ENCODE results near the gene MAP3K20. TPM values are rescaled to one million over a fixed set of nuclear protein-coding genes. Genes with fewer than 3 reads are reported as not detected.

MAP3K20 gene
- total and polyA plus RNA-seq, 10 of the 15 experiments (the other 5 are each of a cell fraction or from before 2014, with no cell fraction given): 0.04 to 5.6 (median 2.3) TPM

GRCh38 chr2:173104156-173104555, 28.5 kb downstream of the MAP3K20 start:
- FAIRE-seq (no peak), ATAC-seq (no peak), DNase-seq (ENCODE audit: low read depth, low spot score) (no peak)
- Histone ChIP-seq H3K27ac (ENCODE audit: control insufficient read depth, insufficient read depth) (no peak overlapping the region), H3K9ac (ENCODE audit: control insufficient read depth, insufficient read depth, low read length) (no peak overlapping the region), H3K4me1 (ENCODE audit: control insufficient read depth, insufficient read depth, low read length) (peaks cover 10% of the 10 kb centered on the region; the same call in 1 of the 2 replicates), H3K9me3 (replicated peaks; ENCODE audit: control insufficient read depth, insufficient read depth, low read length) (no peaks in the 10 kb centered on the region), H4K20me1 (ENCODE audit: control insufficient read depth, insufficient read depth) (no peaks in the 10 kb centered on the region), H3K27me3 (replicated peaks in 1 of 2; ENCODE audit: control insufficient read depth in 2 of 2, insufficient read depth in 2 of 2, low read length in 1 of 2) (no peaks in the 10 kb centered on the region), H3K79me2 (ENCODE audit: control insufficient read depth, insufficient read depth, low read length) (no peaks in the 10 kb centered on the region), H3K36me3 (ENCODE audit: control insufficient read depth in 2 of 2, insufficient read depth in 2 of 2, low read length in 1 of 2) (no peaks in the 10 kb centered on the region), H3K4me3 (no peak overlapping the region), H2AFZ (ENCODE audit: control insufficient read depth, low read depth, low read length) (no peak overlapping the region), H3K4me2 (ENCODE audit: control insufficient read depth, insufficient read depth) (no peak overlapping the region)
- intact Hi-C loops (cut with micrococcal nuclease; ENCODE audit: unreplicated experiment): no loop called here
- in situ Hi-C loops (cut with MboI): no loop called here
- ChIA-PET SMC1A (ENCODE audit: uncharacterized antibody, unreplicated experiment) (no interaction called here), POLR2A (no interaction called here), RAD21 (ENCODE audit: unreplicated experiment) (interaction anchor here (0.6 kb wide), 1 partner anchor 21 kb away, joined by 3 read pairs; no protein-coding TSS in a partner anchor), CTCF (no interaction called here)
- WGBS (ENCODE audit: insufficient coverage, insufficient replicate concordance, low lambda C conversion rate, missing lambda C conversion rate): 95% methylated on average over 1 of the region's 1 CpG
- TF ChIP-seq MYB (IDR thresholded peaks at IDR 0.05; ENCODE audit: borderline replicate concordance, low read depth, low read length) (no peak), ZBTB11 (CRISPR knock-in tag; IDR thresholded peaks at IDR 0.05) (no peak), FOXK2 (IDR thresholded peaks at IDR 0.05) (no peak), E2F8 (IDR thresholded peaks at IDR 0.05; ENCODE audit: low read depth, partially characterized antibody) (no peak), IRF4 (IDR thresholded peaks at IDR 0.05; ENCODE audit: low read depth, low read length) (no peak), USF2 (IDR thresholded peaks at IDR 0.05; ENCODE audit: borderline replicate concordance, low read depth, low read length) (no peak), SREBF2 (IDR thresholded peaks at IDR 0.05; ENCODE audit: low read length) (no peak), WRNIP1 (IDR thresholded peaks at IDR 0.05; ENCODE audit: borderline replicate concordance, low read depth, low read length) (no peak), HSF1 (IDR thresholded peaks at IDR 0.05; ENCODE audit: low read depth, low read length) (no peak), KLF5 (IDR thresholded peaks at IDR 0.05; ENCODE audit: partially characterized antibody) (no peak), BHLHE40 (IDR thresholded peaks at IDR 0.05; ENCODE audit: borderline replicate concordance in 1 of 2, low read depth in 2 of 2, low read length in 1 of 2) (no peak)
- BruUV-seq (replicated peaks): no TSS peak
